ENCODE results near the gene STT3A.

GRCh38 chr11:125559888-125560287 lies 32.8 kb upstream of the STT3A start:
- no peak for TF ChIP-seq IRF1 (CRISPR knock-in tag; IDR thresholded peaks at IDR 0.05; ENCODE audit: low read depth)
- no peak for TF ChIP-seq ZBTB34 (CRISPR knock-in tag; IDR thresholded peaks at IDR 0.05)
- no peak for TF ChIP-seq AHDC1 (CRISPR knock-in tag; IDR thresholded peaks at IDR 0.05; ENCODE audit: borderline replicate concordance)
- no peak for TF ChIP-seq CBX2 (IDR thresholded peaks at IDR 0.05; ENCODE audit: low read depth, low read length)
- TF ChIP-seq CBX2 (CRISPR knock-in tag; IDR thresholded peaks at IDR 0.05; ENCODE audit: low read depth), result no peak
- TF ChIP-seq JUN (CRISPR knock-in tag; IDR thresholded peaks at IDR 0.05), result no peak
- no peak for TF ChIP-seq U2AF2 (IDR thresholded peaks at IDR 0.05; ENCODE audit: low read depth, low read length)
- TF ChIP-seq SNAPC2 (CRISPR knock-in tag; IDR thresholded peaks at IDR 0.05), result no peak
- TF ChIP-seq ZNF160 (CRISPR knock-in tag; IDR thresholded peaks at IDR 0.05), result no peak
- TF ChIP-seq CHD2 (IDR thresholded peaks at IDR 0.05; ENCODE audit: low read depth, low read length), result no peak
- TF ChIP-seq ZNF136 (CRISPR knock-in tag; IDR thresholded peaks at IDR 0.05; ENCODE audit: low read depth), result no peak
- TF ChIP-seq ZNF275 (CRISPR knock-in tag; IDR thresholded peaks at IDR 0.05; ENCODE audit: borderline replicate concordance), result no peak
- no peak for TF ChIP-seq JUND (CRISPR knock-in tag; IDR thresholded peaks at IDR 0.05)
- TF ChIP-seq IKZF5 (CRISPR knock-in tag; IDR thresholded peaks at IDR 0.05), result no peak
